Measurements from ENCODE around the gene TSHZ2. TPM values are rescaled to one million over a fixed set of nuclear protein-coding genes. Genes with fewer than 3 reads are reported as not detected.

The TSHZ2 gene
- total RNA-seq, 1 experiment from 2014 or later, result 0.07 TPM

GRCh38 chr20:52993076-52993475 lies 20.9 kb downstream of the TSHZ2 start (continued):
- TF ChIP-seq REST (IDR thresholded peaks at IDR 0.05; ENCODE audit: low read depth) (no peak), RAD21 (IDR thresholded peaks at IDR 0.05; ENCODE audit: low read depth) (no peak), FOSL1 (IDR thresholded peaks at IDR 0.05; ENCODE audit: low read depth) (no peak), SIN3A (IDR thresholded peaks at IDR 0.05; ENCODE audit: low read depth) (no peak), ATF3 (IDR thresholded peaks at IDR 0.05) (no peak), EGR1 (IDR thresholded peaks at IDR 0.05; ENCODE audit: low read depth) (no peak), CTCF (IDR thresholded peaks at IDR 0.05 in 2 of 3, conservative IDR thresholded peaks at IDR 0.05 in 1 of 3; ENCODE audit: borderline replicate concordance in 1 of 3, insufficient read depth in 1 of 3, low read depth in 2 of 3, low read length in 2 of 3) (no peak)

- Histone ChIP-seq H3K27me3 (ENCODE audit: insufficient read depth, low read length) (no peaks in the 10 kb centered on the region), H3K4me1 (ENCODE audit: control insufficient read depth in 1 of 2, insufficient read depth in 2 of 2, low read length in 2 of 2) (no peaks in the 10 kb centered on the region), H4K20me1 (ENCODE audit: insufficient read depth) (no peaks in the 10 kb centered on the region), H3K9me3 (ENCODE audit: control insufficient read depth in 1 of 2, insufficient read depth in 1 of 2, low read depth in 1 of 2, low read length in 2 of 2) (peaks cover 0 to 3% of the 10 kb centered on the region in 2 experiments; a peak in 1 of 4 replicates), H3K9ac (ENCODE audit: low read length) (no peak overlapping the region), H3K36me3 (ENCODE audit: control insufficient read depth in 1 of 2, insufficient read depth in 2 of 2, low read length in 2 of 2) (no peaks in the 10 kb centered on the region), H3K4me3 (replicated peaks in 1 of 2; ENCODE audit: low read depth in 1 of 2, low read length in 2 of 2) (no peak overlapping the region), H2AFZ (ENCODE audit: low read depth, low read length, poor library complexity, severe bottlenecking) (no peak overlapping the region), H3K9me2 (ENCODE audit: insufficient read depth) (no peaks in the 10 kb centered on the region), H3K27ac (ENCODE audit: low read depth, low read length) (no peak overlapping the region), H3K79me2 (ENCODE audit: insufficient read depth, low read length) (no peaks in the 10 kb centered on the region), H3K4me2 (ENCODE audit: low read length) (no peak overlapping the region)
- ChIA-PET POLR2A (no interaction called here), RAD21 (ENCODE audit: low non-redundant PET in 1 of 2, low total read pairs in 2 of 2, uncharacterized antibody in 2 of 2, unreplicated experiment in 2 of 2) (no interaction called here), CTCF (no interaction called here)
- TF ChIP-seq EGR1 (IDR thresholded peaks at IDR 0.05; ENCODE audit: low read depth), result no peak
- DNase-seq (ENCODE audit: low read depth, low spot score) (no peak), ATAC-seq (no peak)
- no TSS peak for BruUV-seq (replicated peaks)
- intact Hi-C loops (cut with micrococcal nuclease), result no loop called here
Measured at GRCh38 chr20:52994184-52994970, 22.2 kb downstream of the TSHZ2 start.

Data from HCT116 (cell line).